PC-9 (cell line): ENCODE measurements around the gene C3orf49. TPM values are rescaled to one million over a fixed set of nuclear protein-coding genes. Genes with fewer than 3 reads are reported as not detected.

ENCODE experiments used
- BruUV-seq: library from RNA; stranded (reverse); fragments of 400-500 nt; replicated peaks from 2 replicates; lab custom pipeline; 2021; lab: Mats Ljungman, UMichigan
- CTCF ChIA-PET: fragments of 300-600 bp; sonication (Branson Sonifier 250); formaldehyde crosslinking; loops from one replicate; lab custom pipeline; 2022; ENCODE audit warnings: antibody characterized with exemption; lab: Charles Lee
- POLR2A ChIA-PET: fragments of 300-600 bp; sonication (Branson Sonifier 250); formaldehyde crosslinking; loops from one replicate; lab custom pipeline; 2022; ENCODE audit warnings: antibody characterized with exemption; ENCODE audit not compliant: unreplicated experiment; lab: Charles Lee
- DNase-seq, 2 experiments: peaks; one replicate each; pipeline versions ENCODE4 v3.0.0 to v3.0.0-alpha.2; 2015 to 2022; ENCODE audit warnings: mixed read lengths in 1 of 2
- H2AFZ ChIP-seq: fragments of 200-600 bp; sonication (generic); 2 replicates; pipeline ENCODE4 v1.8.1; 2017; ENCODE audit warnings: antibody characterized with exemption
- H3F3A ChIP-seq: fragments of 200-600 bp; sonication (generic); 2 replicates; pipeline ENCODE4 v1.8.1; 2017; ENCODE audit warnings: antibody characterized with exemption, mild to moderate bottlenecking, low read depth; ENCODE audit not compliant: insufficient read depth
- H3K27ac ChIP-seq: fragments of 200-600 bp; sonication (generic); 2 replicates; pipeline ENCODE4 v1.6.1; 2016; ENCODE audit warnings: mixed run types
- H3K27me3 ChIP-seq: fragments of 200-600 bp; sonication (generic); 2 replicates; pipeline ENCODE4 v1.6.1; 2016; ENCODE audit warnings: low read depth, mixed run types; ENCODE audit not compliant: insufficient read depth
- H3K36me3 ChIP-seq: fragments of 200-600 bp; sonication (generic); 2 replicates; pipeline ENCODE4 v1.6.1; 2016; ENCODE audit warnings: low read depth, mixed run types
- H3K4me1 ChIP-seq: fragments of 200-600 bp; sonication (generic); replicated peaks from 2 replicates; pipeline ENCODE4 v1.6.1; 2016; ENCODE audit warnings: mixed run types; ENCODE audit not compliant: insufficient read depth
- H3K4me2 ChIP-seq: fragments of 200-600 bp; sonication (generic); 2 replicates; pipeline ENCODE4 v1.6.1; 2017; ENCODE audit warnings: mixed run types
- H3K4me3 ChIP-seq: fragments of 200-600 bp; sonication (generic); 2 replicates; pipeline ENCODE4 v1.6.1; 2016; ENCODE audit warnings: mixed run types
- H3K79me2 ChIP-seq: fragments of 200-600 bp; sonication (generic); 2 replicates; pipeline ENCODE4 v1.6.1; 2017; ENCODE audit warnings: low read depth, mixed run types
- H3K9me2 ChIP-seq: fragments of 200-600 bp; sonication (generic); 2 replicates; pipeline ENCODE4 v1.8.1; 2017; ENCODE audit warnings: mild to moderate bottlenecking; ENCODE audit not compliant: insufficient read depth
- H3K9me3 ChIP-seq: fragments of 200-600 bp; sonication (generic); 2 replicates; pipeline ENCODE4 v1.8.1; 2016; ENCODE audit warnings: low read depth; ENCODE audit not compliant: insufficient read depth
- H4K20me1 ChIP-seq: fragments of 200-600 bp; sonication (generic); 2 replicates; pipeline ENCODE4 v1.8.1; 2017; ENCODE audit not compliant: insufficient read depth
- EZH2 ChIP-seq: fragments of 200-600 bp; sonication (generic); IDR thresholded peaks from 2 replicates; pipeline ENCODE4 v1.8.0; 2017; ENCODE audit warnings: antibody characterized with exemption, low read depth
- intact Hi-C: fragments of 100-400 bp; cut with micrococcal nuclease; formaldehyde crosslinking; loops from one replicate; pipeline ENCODE4 v1.10.0; 2022; ENCODE audit not compliant: unreplicated experiment
- total RNA-seq: library from RNA; stranded (reverse); gene quantifications from 2 replicates; pipeline ENCODE4 v1.2.3, GENCODE V29; 2021
- TF ChIP-seq, protein P1 (sequence below): fragments of 200-600 bp; sonication (generic); conservative IDR thresholded peaks from 2 replicates; pipeline ENCODE4 v1.6.1; 2017; ENCODE audit warnings: mixed run types, antibody characterized with exemption, mild to moderate bottlenecking, moderate library complexity

Gene C3orf49
- total RNA-seq, 1 experiment from 2014 or later, result not detected

DNA sequence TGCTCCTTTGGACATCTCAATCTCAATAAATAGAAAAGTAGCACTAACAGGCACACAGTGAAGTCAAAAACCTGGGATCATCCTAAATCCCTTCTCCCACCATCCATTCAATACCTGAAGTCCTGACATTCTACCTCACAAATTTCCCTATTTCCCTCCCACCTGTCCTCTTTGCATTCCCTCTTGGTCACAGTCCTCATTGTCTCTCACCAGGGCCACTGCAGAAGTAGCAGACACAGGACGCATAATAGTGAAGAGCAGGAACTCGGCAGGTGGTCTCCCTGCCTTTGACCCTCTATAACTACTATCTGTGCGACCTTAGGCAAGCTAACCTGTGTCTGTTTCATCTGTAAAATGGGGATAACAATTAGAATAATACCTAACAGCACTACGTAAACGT lies 42.2 kb downstream of the C3orf49 start:
- Histone ChIP-seq H3K27ac (no peak overlapping the region), H3K9me2 (no peaks in the 10 kb centered on the region), H3K4me2 (no peak overlapping the region), H3K79me2 (peaks cover 85% of the 10 kb centered on the region), H3K4me1 (peaks cover 13% of the 10 kb centered on the region), H4K20me1 (no peaks in the 10 kb centered on the region), H3F3A (no peaks in the 10 kb centered on the region), H2AFZ (no peak overlapping the region), H3K27me3 (no peaks in the 10 kb centered on the region), H3K4me3 (no peak overlapping the region), H3K36me3 (no peaks in the 10 kb centered on the region), H3K9me3 (no peaks in the 10 kb centered on the region)
- intact Hi-C loops, result no loop called here
- DNase-seq, result no peak
- BruUV-seq, result no TSS peak
- CTCF ChIA-PET, result no interaction called here
- no peak for TF ChIP-seq EZH2
- POLR2A ChIA-PET, result interaction anchor here (0.6 kb wide), 1 partner anchor 29 kb away, joined by 15 read pairs; no protein-coding TSS in a partner anchor

DNA sequence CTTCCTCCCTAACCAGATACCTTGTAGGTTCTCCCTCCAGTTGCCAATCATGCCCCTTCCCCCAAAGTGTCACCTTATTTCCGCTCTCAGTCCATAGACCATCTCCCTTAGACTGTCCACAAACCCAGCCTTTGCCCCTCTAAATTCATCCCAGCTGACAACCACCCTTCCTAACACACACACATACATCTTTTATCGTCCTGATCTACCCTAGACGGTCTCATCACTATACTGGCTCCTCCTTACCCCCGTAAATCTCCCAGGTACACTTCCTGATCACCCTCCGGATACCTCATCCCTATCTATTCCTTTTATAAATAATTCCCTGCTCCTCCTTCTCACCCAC lies 43.7 kb downstream of the C3orf49 start:
- no peaks in the 10 kb centered on the region for H3K9me2 ChIP-seq
- ChIA-PET CTCF (no interaction called here), POLR2A (no interaction called here)

DNA sequence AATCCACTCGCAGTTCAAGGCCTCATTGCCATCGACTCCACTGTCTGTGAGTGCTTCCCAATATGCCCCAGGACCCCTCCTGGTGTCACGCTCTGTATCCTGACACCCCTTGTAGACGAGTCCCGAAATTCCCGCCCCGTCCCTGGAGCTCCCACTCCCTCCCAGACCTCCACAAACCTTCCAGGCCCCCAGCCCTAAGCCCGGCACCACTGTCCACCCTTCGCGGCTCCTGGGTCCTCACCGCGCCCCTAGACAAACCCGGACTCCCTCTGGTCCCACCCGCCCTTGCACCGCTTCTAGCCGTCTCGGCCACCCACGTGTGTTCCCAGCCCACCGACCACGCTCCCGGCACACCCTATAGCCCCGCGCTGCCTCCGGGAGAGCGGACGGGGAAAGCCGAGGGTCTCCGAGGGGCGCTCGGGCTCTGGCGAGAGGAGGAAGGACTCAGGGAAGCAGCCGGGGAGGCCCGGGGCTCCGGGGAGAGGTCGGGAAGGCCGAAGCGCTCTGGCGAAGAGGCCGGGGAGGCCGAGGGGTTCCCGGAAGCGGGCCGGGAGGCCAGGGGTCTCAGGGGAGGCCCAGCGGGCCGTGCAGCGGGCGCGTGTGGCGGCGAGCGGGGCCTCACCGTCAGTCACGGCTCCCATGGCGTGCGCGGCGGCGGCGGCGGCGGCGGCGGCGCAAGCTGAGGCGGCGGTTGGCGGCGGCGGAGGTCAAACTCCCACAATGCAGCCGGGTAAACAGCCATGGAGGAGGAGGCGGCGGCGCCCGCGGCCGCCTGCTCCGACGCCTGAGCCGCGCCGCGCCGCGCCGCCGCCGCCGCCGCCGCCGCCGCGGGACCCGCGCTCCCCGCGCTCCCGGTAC lies 44.3 kb downstream of the C3orf49 start, which contains the start of the genes ATXN7 and THOC7:
ATXN7 (plus strand) TSS at position 718 of the 858 bp plus-strand sequence. CDS start 48,732 bp downstream, outside the sequence.
THOC7 (minus strand) TSS at position 656 of the 858 bp plus-strand sequence; CDS start at position 641, 15 bp downstream.
- POLR2A ChIA-PET, result no interaction called here
- no peak for TF ChIP-seq EZH2
- TF ChIP-seq, protein P1, sequence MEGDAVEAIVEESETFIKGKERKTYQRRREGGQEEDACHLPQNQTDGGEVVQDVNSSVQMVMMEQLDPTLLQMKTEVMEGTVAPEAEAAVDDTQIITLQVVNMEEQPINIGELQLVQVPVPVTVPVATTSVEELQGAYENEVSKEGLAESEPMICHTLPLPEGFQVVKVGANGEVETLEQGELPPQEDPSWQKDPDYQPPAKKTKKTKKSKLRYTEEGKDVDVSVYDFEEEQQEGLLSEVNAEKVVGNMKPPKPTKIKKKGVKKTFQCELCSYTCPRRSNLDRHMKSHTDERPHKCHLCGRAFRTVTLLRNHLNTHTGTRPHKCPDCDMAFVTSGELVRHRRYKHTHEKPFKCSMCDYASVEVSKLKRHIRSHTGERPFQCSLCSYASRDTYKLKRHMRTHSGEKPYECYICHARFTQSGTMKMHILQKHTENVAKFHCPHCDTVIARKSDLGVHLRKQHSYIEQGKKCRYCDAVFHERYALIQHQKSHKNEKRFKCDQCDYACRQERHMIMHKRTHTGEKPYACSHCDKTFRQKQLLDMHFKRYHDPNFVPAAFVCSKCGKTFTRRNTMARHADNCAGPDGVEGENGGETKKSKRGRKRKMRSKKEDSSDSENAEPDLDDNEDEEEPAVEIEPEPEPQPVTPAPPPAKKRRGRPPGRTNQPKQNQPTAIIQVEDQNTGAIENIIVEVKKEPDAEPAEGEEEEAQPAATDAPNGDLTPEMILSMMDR, result no peak
- peak within 1 kb of the TSS; percentile 55; the same call in 1 of the 2 replicates for H3K27ac ChIP-seq
- H3K36me3 ChIP-seq, result no peaks in the 10 kb centered on the region
- intact Hi-C loops, result no loop called here
- no peaks in the 10 kb centered on the region for H4K20me1 ChIP-seq
- no peaks in the 10 kb centered on the region for H3K27me3 ChIP-seq
- peak within 1 kb of the TSS; percentile 90 for H3K4me3 ChIP-seq
- peaks cover 13% of the 10 kb centered on the region for H3K4me1 ChIP-seq
- no peaks in the 10 kb centered on the region for H3F3A ChIP-seq
- peak within 1 kb of the TSS; percentile 89 for H3K4me2 ChIP-seq
- H3K9me3 ChIP-seq, result no peaks in the 10 kb centered on the region
- peak within 1 kb of the TSS; percentile 86 for H2AFZ ChIP-seq
- peak in 1 of 2 experiments; percentile 60 for DNase-seq
- H3K79me2 ChIP-seq, result peaks cover 82% of the 10 kb centered on the region
- H3K9me2 ChIP-seq, result no peaks in the 10 kb centered on the region
- no TSS peak for BruUV-seq
- CTCF ChIA-PET, result no interaction called here

More for the DNA sequence above, 43.7 kb downstream of the C3orf49 start:
- peak overlapping the region; percentile 86 for H3K4me2 ChIP-seq
- no peak overlapping the region for H3K27ac ChIP-seq
- peak overlapping the region; percentile 90 for H3K4me3 ChIP-seq
- DNase-seq, result no peak
- no TSS peak for BruUV-seq
- no peak for TF ChIP-seq EZH2
- TF ChIP-seq, protein P1, result no peak
- peak overlapping the region; percentile 86 for H2AFZ ChIP-seq
- H3K4me1 ChIP-seq, result peaks cover 13% of the 10 kb centered on the region
- intact Hi-C loops, result no loop called here
- no peaks in the 10 kb centered on the region for H3K9me3 ChIP-seq
- H3K79me2 ChIP-seq, result peaks cover 83% of the 10 kb centered on the region
- no peaks in the 10 kb centered on the region for H3K27me3 ChIP-seq
- no peaks in the 10 kb centered on the region for H4K20me1 ChIP-seq
- no peaks in the 10 kb centered on the region for H3K36me3 ChIP-seq
- no peaks in the 10 kb centered on the region for H3F3A ChIP-seq
